ENCODE data around the gene ARF6. TPM values are rescaled to one million over a fixed set of nuclear protein-coding genes. Genes with fewer than 3 reads are reported as not detected.
A peak's percentile ranks its signal among the peaks of the same experiment; 100 is the strongest.

The ARF6 gene
- total and polyA plus RNA-seq, 5 donors from 2014 or later, result 94.6 to 171 (median 152) TPM

DNA sequence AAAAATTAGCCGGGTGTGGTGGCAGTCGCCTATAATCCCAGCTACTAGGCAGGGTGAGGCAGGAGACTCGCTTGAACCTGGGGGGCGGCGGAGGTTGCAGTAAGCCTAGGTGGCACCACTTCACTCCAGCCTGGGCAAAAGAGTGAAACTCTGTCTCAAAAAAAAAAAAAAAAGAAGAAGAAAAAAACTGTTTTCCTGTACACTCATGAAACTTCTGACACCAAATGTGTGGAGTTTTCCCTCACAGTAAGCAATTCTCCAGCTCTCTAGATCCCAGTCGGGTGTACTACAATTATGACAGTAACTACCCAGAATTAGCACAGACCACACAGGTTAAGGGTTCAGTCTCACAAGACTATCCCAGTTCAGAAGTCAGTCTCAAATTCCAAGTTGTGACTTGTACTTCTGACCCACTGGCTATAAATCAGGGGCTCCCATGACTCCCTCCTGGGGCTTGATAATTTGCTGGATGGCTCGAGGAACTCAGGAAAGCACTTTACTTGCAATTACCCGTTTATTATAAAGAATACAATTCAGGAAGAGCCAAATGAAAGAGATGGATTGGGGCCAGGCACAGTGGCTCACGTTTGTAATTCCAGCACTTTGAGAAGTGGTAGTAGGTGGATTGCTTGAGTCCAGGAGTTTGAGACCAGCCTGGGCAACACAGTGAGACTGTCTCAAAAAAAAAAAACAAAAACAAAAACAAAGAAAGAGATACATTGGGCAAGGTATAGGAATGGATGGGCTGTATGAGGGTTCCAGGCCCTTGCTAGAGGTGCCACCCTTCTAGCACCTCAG, 12.4 kb upstream of the ARF6 start:
- Mint-ChIP-seq H3K36me3 (peaks cover 3% of the 10 kb centered on the region), H3K4me3 (no peak overlapping the region), H3K27me3 (no peaks in the 10 kb centered on the region), H3K9me3 (peaks cover 0 to 2% (median 0%) of the 10 kb centered on the region in 7 donors), H3K4me1 (peaks cover 0 to 21% (median 10%) of the 10 kb centered on the region in 4 donors), H3K27ac (peak overlapping the region in 1 of 3 donors; percentile 86)
- DNase-seq (no peak), ATAC-seq (ENCODE audit: low read depth in 2 of 2) (no peak)
- Histone ChIP-seq H3K36me3 (ENCODE audit: control insufficient read depth, insufficient read depth, low read length) (no peaks in the 10 kb centered on the region), H3K27me3 (ENCODE audit: control insufficient read depth, insufficient read depth, low read length) (no peaks in the 10 kb centered on the region), H3K4me3 (ENCODE audit: low read depth, low read length) (no peak overlapping the region), H3K27ac (ENCODE audit: insufficient read depth, low read length, poor library complexity, severe bottlenecking) (no peak overlapping the region), H3K9me3 (ENCODE audit: control insufficient read depth in 2 of 2, low read length in 2 of 2) (no peaks in the 10 kb centered on the region), H3K4me1 (ENCODE audit: control insufficient read depth, insufficient read depth, low read length, poor library complexity, severe bottlenecking) (peaks cover 8% of the 10 kb centered on the region)

DNA sequence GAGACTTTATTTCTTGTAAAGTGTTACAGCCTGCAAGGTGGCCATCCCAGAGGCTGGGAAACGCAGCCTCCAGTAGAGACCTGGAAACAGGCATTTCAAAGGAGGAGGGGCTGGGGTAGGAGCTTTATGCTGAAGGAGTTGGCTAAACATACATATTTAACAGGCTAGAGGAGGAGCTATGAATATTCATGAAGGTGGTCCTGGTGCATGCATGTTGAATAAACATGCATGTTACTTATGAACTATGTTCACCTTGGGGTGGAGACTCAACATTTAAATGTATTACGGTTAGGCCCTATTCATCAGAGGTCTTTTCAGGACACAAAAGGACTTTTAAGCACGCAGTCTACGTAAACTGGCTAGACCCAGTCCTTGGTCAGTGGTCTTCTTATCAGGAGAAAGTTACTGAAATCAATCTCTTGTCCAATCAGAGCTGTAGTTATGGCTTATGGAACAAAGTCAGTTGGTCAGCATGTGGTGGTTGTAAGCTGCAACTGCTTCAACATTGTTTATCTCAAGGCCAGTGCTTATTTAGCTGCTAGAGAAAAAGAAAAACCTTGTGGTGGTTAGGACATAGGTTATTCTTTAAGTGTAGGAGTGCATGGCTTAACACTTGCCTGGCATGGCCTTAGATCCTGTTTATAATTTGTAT, 11.4 kb upstream of the ARF6 start:
- Mint-ChIP-seq H3K27ac (peak overlapping the region in 1 of 3 donors; percentile 69), H3K4me3 (no peak overlapping the region), H3K36me3 (peaks cover 3% of the 10 kb centered on the region), H3K27me3 (no peaks in the 10 kb centered on the region), H3K4me1 (peaks cover 0 to 24% (median 10%) of the 10 kb centered on the region in 4 donors), H3K9me3 (peaks cover 0 to 2% (median 0%) of the 10 kb centered on the region in 7 donors)
- DNase-seq, result no peak
- no peak for ATAC-seq (ENCODE audit: low read depth in 2 of 2)
- no peak overlapping the region for H3K27ac ChIP-seq (ENCODE audit: insufficient read depth, low read length, poor library complexity, severe bottlenecking)
- H3K9me3 ChIP-seq (ENCODE audit: control insufficient read depth in 2 of 2, low read length in 2 of 2), result no peaks in the 10 kb centered on the region
- no peaks in the 10 kb centered on the region for H3K27me3 ChIP-seq (ENCODE audit: control insufficient read depth, insufficient read depth, low read length)
- H3K4me1 ChIP-seq (ENCODE audit: control insufficient read depth, insufficient read depth, low read length, poor library complexity, severe bottlenecking), result peaks cover 8% of the 10 kb centered on the region
- H3K4me3 ChIP-seq (ENCODE audit: low read depth, low read length), result no peak overlapping the region
- no peaks in the 10 kb centered on the region for H3K36me3 ChIP-seq (ENCODE audit: control insufficient read depth, insufficient read depth, low read length)

DNA sequence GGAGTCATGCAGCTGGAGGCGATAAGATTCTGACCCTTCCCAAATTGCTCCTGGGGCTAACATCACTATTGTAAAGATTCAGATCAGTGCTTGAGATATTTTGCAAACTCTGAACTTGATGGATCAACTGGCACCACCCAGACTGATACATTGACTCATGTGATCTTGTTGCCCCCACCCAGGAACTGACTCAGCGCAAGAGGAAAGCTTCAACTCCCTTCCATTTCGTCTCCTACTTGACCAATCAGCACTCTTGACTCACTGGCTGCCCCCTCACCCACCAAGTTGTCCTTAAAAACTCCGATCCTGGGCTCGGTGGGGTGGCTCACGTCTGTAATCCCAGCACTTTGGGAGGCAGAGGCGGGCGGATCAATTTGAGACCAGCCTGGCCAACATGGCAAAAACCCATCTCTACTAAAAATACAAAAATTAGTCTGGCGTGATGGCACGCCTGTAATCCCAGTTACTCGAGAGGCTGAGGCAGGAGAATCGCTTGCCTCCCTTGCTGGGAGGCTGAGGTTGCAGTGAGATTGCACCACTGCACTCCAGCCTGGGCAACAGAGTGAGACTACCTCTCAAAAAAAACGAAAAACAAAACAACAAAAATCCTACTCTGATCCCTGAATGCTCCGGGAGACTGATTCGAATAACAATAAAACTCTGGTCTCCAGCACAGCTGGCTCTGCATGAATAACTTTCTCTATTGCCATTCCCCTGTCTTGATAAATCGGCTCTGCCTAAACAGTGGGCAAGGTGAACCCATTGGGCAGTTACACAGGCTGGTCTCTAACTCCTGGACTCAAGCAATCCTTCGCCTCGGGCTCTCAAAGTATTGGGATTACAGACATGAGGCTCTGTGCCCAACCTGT, 9.8 kb upstream of the ARF6 start:
- Histone ChIP-seq H3K36me3 (ENCODE audit: control insufficient read depth, insufficient read depth, low read length) (no peaks in the 10 kb centered on the region), H3K27me3 (ENCODE audit: control insufficient read depth, insufficient read depth, low read length) (no peaks in the 10 kb centered on the region), H3K4me3 (ENCODE audit: low read depth, low read length) (no peak overlapping the region), H3K4me1 (ENCODE audit: control insufficient read depth, insufficient read depth, low read length, poor library complexity, severe bottlenecking) (peaks cover 8% of the 10 kb centered on the region), H3K27ac (ENCODE audit: insufficient read depth, low read length, poor library complexity, severe bottlenecking) (no peak overlapping the region), H3K9me3 (ENCODE audit: control insufficient read depth in 2 of 2, low read length in 2 of 2) (no peaks in the 10 kb centered on the region)
- no peaks in the 10 kb centered on the region for H3K27me3 Mint-ChIP-seq
- peaks cover 0 to 24% (median 10%) of the 10 kb centered on the region in 4 donors for H3K4me1 Mint-ChIP-seq
- H3K27ac Mint-ChIP-seq, result peak overlapping the region in 2 of 3 donors; percentile 9 to 54
- peaks cover 0 to 2% (median 0%) of the 10 kb centered on the region in 7 donors for H3K9me3 Mint-ChIP-seq
- DNase-seq (peak in 1 of 3 donors; percentile 58), ATAC-seq (ENCODE audit: low read depth in 2 of 2) (no peak)
- H3K36me3 Mint-ChIP-seq, result peaks cover 3% of the 10 kb centered on the region
- no peak overlapping the region for H3K4me3 Mint-ChIP-seq

DNA sequence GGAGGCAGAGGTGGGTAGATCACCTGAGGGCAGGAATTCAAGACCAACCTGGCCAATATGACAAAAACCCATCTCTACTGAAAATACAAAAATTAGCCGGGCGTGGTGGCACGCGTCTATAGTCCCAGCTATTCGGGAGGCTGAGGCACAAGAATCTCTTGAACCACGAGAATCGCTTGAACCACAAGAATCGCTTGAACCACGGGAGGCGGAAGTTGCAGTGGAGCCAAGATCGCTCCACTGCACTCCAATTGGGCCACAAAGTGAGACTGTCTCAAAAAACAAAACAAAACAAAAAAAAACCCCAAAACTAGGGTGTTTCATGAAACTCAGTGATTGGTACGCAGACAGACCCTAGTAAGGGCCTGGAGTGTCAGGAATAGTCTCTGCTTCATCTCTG, 6.4 kb upstream of the ARF6 start:
- ATAC-seq (ENCODE audit: low read depth in 2 of 2), result no peak
- no peak overlapping the region for H3K27ac Mint-ChIP-seq
- H3K9me3 Mint-ChIP-seq, result no peaks in the 10 kb centered on the region
- DNase-seq, result no peak
- H3K4me1 ChIP-seq (ENCODE audit: control insufficient read depth, insufficient read depth, low read length, poor library complexity, severe bottlenecking), result peaks cover under 1% of the 10 kb centered on the region
- H3K9me3 ChIP-seq (ENCODE audit: control insufficient read depth in 2 of 2, low read length in 2 of 2), result no peaks in the 10 kb centered on the region
- H3K36me3 Mint-ChIP-seq, result peaks cover 3% of the 10 kb centered on the region
- H3K27me3 ChIP-seq (ENCODE audit: control insufficient read depth, insufficient read depth, low read length), result no peaks in the 10 kb centered on the region
- no peak overlapping the region for H3K4me3 ChIP-seq (ENCODE audit: low read depth, low read length)
- peaks cover 0 to 12% (median 3%) of the 10 kb centered on the region in 4 donors for H3K4me1 Mint-ChIP-seq
- H3K27ac ChIP-seq (ENCODE audit: insufficient read depth, low read length, poor library complexity, severe bottlenecking), result no peak overlapping the region
- no peak overlapping the region for H3K4me3 Mint-ChIP-seq
- no peaks in the 10 kb centered on the region for H3K27me3 Mint-ChIP-seq
- H3K36me3 ChIP-seq (ENCODE audit: control insufficient read depth, insufficient read depth, low read length), result no peaks in the 10 kb centered on the region

DNA sequence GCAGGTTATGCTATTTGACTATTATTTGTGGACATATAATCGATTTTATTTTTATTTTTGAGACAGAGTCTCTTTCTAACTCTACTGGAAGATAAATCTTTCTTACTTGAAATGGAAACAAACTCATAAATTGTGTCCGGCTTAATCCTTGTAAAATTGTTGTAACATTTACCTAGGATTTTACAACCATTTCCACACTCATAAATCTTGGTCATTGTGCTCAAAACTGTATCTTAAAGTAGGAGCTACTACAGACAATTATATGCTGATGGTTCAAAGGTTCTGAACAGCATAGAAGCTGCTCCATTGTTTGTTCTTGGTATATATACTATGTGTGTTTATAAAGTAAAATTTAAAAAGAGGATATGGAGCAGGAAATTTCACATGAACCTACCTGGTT, 4.6 kb upstream of the ARF6 start:
- H3K27ac Mint-ChIP-seq, result no peak overlapping the region
- Histone ChIP-seq H3K9me3 (ENCODE audit: control insufficient read depth in 2 of 2, low read length in 2 of 2) (no peaks in the 10 kb centered on the region), H3K4me3 (ENCODE audit: low read depth, low read length) (no peak overlapping the region), H3K4me1 (ENCODE audit: control insufficient read depth, insufficient read depth, low read length, poor library complexity, severe bottlenecking) (peaks cover 10% of the 10 kb centered on the region), H3K27ac (ENCODE audit: insufficient read depth, low read length, poor library complexity, severe bottlenecking) (no peak overlapping the region), H3K27me3 (ENCODE audit: control insufficient read depth, insufficient read depth, low read length) (no peaks in the 10 kb centered on the region), H3K36me3 (ENCODE audit: control insufficient read depth, insufficient read depth, low read length) (no peaks in the 10 kb centered on the region)
- H3K36me3 Mint-ChIP-seq, result peaks cover 6% of the 10 kb centered on the region
- peaks cover 3 to 21% (median 11%) of the 10 kb centered on the region in 4 donors for H3K4me1 Mint-ChIP-seq
- no peaks in the 10 kb centered on the region for H3K9me3 Mint-ChIP-seq
- DNase-seq (no peak), ATAC-seq (ENCODE audit: low read depth in 2 of 2) (no peak)
- H3K27me3 Mint-ChIP-seq, result peaks cover 6% of the 10 kb centered on the region
- H3K4me3 Mint-ChIP-seq, result no peak overlapping the region

DNA sequence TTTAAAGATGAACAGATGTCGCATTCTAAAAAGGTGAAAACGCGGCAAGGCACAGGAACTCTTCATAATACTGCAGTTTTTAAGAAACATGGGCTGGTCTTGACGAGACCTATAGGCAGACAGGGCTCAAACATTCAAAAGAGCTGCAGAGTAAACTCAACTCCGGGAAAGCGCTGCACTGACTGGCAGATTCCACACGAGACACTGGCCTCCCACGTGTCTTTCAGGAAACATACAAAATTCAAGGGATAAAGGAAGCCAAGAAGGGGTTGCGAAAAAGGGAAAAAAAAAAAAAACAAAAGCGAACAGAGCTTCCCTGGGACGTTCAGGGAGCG, 614 bp upstream of the ARF6 start:
- H3K27me3 ChIP-seq (ENCODE audit: control insufficient read depth, insufficient read depth, low read length), result no peaks in the 10 kb centered on the region
- peak overlapping the region; percentile 98 for H3K27ac ChIP-seq (ENCODE audit: insufficient read depth, low read length, poor library complexity, severe bottlenecking)
- DNase-seq, result peak; percentile 20 to 79 (median 65)
- peaks cover 11% of the 10 kb centered on the region for H3K36me3 ChIP-seq (ENCODE audit: control insufficient read depth, insufficient read depth, low read length)
- peaks cover 18% of the 10 kb centered on the region for H3K4me1 ChIP-seq (ENCODE audit: control insufficient read depth, insufficient read depth, low read length, poor library complexity, severe bottlenecking)
- H3K9me3 ChIP-seq (ENCODE audit: control insufficient read depth in 2 of 2, low read length in 2 of 2), result no peaks in the 10 kb centered on the region
- peak overlapping the region; percentile 94 to 100 (median 99) for H3K4me3 Mint-ChIP-seq
- peaks cover 6% of the 10 kb centered on the region for H3K27me3 Mint-ChIP-seq
- peak overlapping the region; percentile 69 for H3K4me3 ChIP-seq (ENCODE audit: low read depth, low read length)
- peak overlapping the region; percentile 99 to 100 (median 99) for H3K27ac Mint-ChIP-seq
- peaks cover 32% of the 10 kb centered on the region for H3K36me3 Mint-ChIP-seq
- H3K9me3 Mint-ChIP-seq, result no peaks in the 10 kb centered on the region
- H3K4me1 Mint-ChIP-seq, result peaks cover 11 to 35% (median 28%) of the 10 kb centered on the region in 4 donors
- ATAC-seq (ENCODE audit: low read depth in 2 of 2), result peak; percentile 45 to 46
